SK-N-SH (cell line): ENCODE measurements around the gene GPAT3. TPM values are rescaled to one million over a fixed set of nuclear protein-coding genes. Genes with fewer than 3 reads are reported as not detected.
A peak's percentile ranks its signal among the peaks of the same experiment; 100 is the strongest.
"Not testable (repeated sequence)": the region's sequence is repeated elsewhere in the genome, so short reads cannot be mapped to it uniquely, and the experiment has no call there.

ENCODE experiments used
- CTCF ChIA-PET: fragments of 300-600, 350-600 bp; formaldehyde crosslinking; extraction: SDS; loops from one replicate; lab custom pipeline; 2021; lab: Yijun Ruan, JAX
- POLR2A ChIA-PET: fragments of 350-600 bp; sonication (Branson Sonifier 250); formaldehyde crosslinking; extraction: SDS; loops from one replicate; lab custom pipeline; 2020; ENCODE audit warnings: antibody characterized with exemption, inconsistent platforms; lab: Yijun Ruan, JAX
- DNase-seq: peaks from one replicate; pipeline ENCODE4 v3.0.0; 2012
- H2AFZ ChIP-seq: fragments of 200-600 bp; sonication (generic); 2 replicates; pipeline ENCODE4 v1.8.1; 2016; ENCODE audit warnings: antibody characterized with exemption, mild to moderate bottlenecking, low read depth
- H3F3A ChIP-seq: fragments of 200-600 bp; sonication (generic); replicated peaks from 2 replicates; pipeline ENCODE3; 2016; ENCODE audit warnings: antibody characterized with exemption, mild to moderate bottlenecking; ENCODE audit not compliant: insufficient read depth
- H3K27ac ChIP-seq, 2 experiments: fragments of 200-500 bp in 1 of 2; fragments of 200-600 bp in 1 of 2; sonication (Bioruptor generic) in 1 of 2; sonication (generic), shearing (Covaris generic) in 1 of 2; 2 replicates each; pipeline versions ENCODE4 v1.5.1 to v1.6.1; 2014 to 2016; ENCODE audit warnings: low read depth in 2 of 2, inconsistent platforms in 1 of 2, low read length in 1 of 2, mild to moderate bottlenecking in 1 of 2, mixed read lengths in 1 of 2
- H3K27me3 ChIP-seq: fragments of 200-600 bp; sonication (generic), shearing (Covaris generic); 2 replicates; pipeline ENCODE4 v1.6.1; 2016; ENCODE audit warnings: mixed run types; ENCODE audit not compliant: insufficient read depth
- H3K36me3 ChIP-seq, 2 experiments: fragments of 200-500 bp in 1 of 2; fragments of 200-600 bp in 1 of 2; sonication (Bioruptor generic) in 1 of 2; sonication (generic) in 1 of 2; replicated peaks in 1 of 2; 2 replicates each; pipeline versions ENCODE3 to v1.5.1; 2014 to 2016; ENCODE audit warnings: low read length in 1 of 2, mild to moderate bottlenecking in 1 of 2; ENCODE audit not compliant: insufficient read depth in 2 of 2, control insufficient read depth in 1 of 2
- H3K4me1 ChIP-seq, 2 experiments: fragments of 200-500 bp in 1 of 2; fragments of 200-600 bp in 1 of 2; sonication (Bioruptor generic) in 1 of 2; sonication (generic), shearing (Covaris generic) in 1 of 2; 2 replicates each; pipeline versions ENCODE4 v1.5.1 to v1.6.1; 2014 to 2016; ENCODE audit warnings: low read depth in 1 of 2, low read length in 1 of 2, mixed run types in 1 of 2; ENCODE audit not compliant: insufficient read depth in 2 of 2, control insufficient read depth in 1 of 2
- H3K4me2 ChIP-seq: fragments of 200-600 bp; sonication (generic), shearing (Covaris generic); 2 replicates; pipeline ENCODE4 v1.6.1; 2017; ENCODE audit warnings: mixed run types
- H3K4me3 ChIP-seq, 2 experiments: fragments of 200-500 bp in 1 of 2; fragments of 200-600 bp in 1 of 2; sonication (Bioruptor generic) in 1 of 2; sonication (generic), shearing (Covaris generic) in 1 of 2; 2 replicates each; pipeline versions ENCODE4 v1.5.1 to v1.8.1; 2014 to 2016; ENCODE audit warnings: low read depth in 2 of 2, inconsistent platforms in 1 of 2, low read length in 1 of 2, mild to moderate bottlenecking in 1 of 2, mixed read lengths in 1 of 2, moderate library complexity in 1 of 2
- H3K79me2 ChIP-seq: fragments of 200-600 bp; sonication (generic); 2 replicates; pipeline ENCODE4 v1.8.1; 2017; ENCODE audit warnings: mild to moderate bottlenecking; ENCODE audit not compliant: insufficient read depth
- H3K9ac ChIP-seq: fragments of 200-600 bp; sonication (generic); 2 replicates; pipeline ENCODE4 v1.6.1; 2017; ENCODE audit warnings: mixed run types
- H3K9me2 ChIP-seq: fragments of 200-600 bp; sonication (generic); 2 replicates; pipeline ENCODE4 v1.6.1; 2017; ENCODE audit warnings: mixed run types
- H3K9me3 ChIP-seq: fragments of 200-600 bp; sonication (generic); 2 replicates; pipeline ENCODE4 v1.6.1; 2017; ENCODE audit warnings: mixed run types, mild to moderate bottlenecking, moderate library complexity
- H4K20me1 ChIP-seq: fragments of 200-600 bp; sonication (generic); 2 replicates; pipeline ENCODE4 v1.6.1; 2017; ENCODE audit warnings: mild to moderate bottlenecking, mixed run types; ENCODE audit not compliant: insufficient read depth
- CHD2 ChIP-seq: fragments of 150-350 bp; IDR thresholded peaks from 2 replicates; pipeline ENCODE4 v1.6.1; 2018; ENCODE audit warnings: low read length; ENCODE audit not compliant: partially characterized antibody
- CTCF ChIP-seq: fragments of 200-600 bp; sonication (generic); IDR thresholded peaks from 2 replicates; pipeline ENCODE4 v1.6.1; 2017; ENCODE audit warnings: antibody characterized with exemption, mild to moderate bottlenecking, moderate library complexity
- EP300 ChIP-seq, 2 experiments: IDR thresholded peaks; 2 replicates each; pipeline versions ENCODE4 v1.4.0 to v1.6.1; 2012; ENCODE audit warnings: borderline replicate concordance in 1 of 2, low read depth in 1 of 2, low read length in 1 of 2
- FOSL2 ChIP-seq: IDR thresholded peaks from 2 replicates; pipeline ENCODE4 v1.4.0; 2012; ENCODE audit warnings: low read depth, mild to moderate bottlenecking, moderate library complexity, borderline replicate concordance
- FOXJ3 ChIP-seq: sonication (generic); formaldehyde crosslinking; IDR thresholded peaks from 2 replicates; pipeline ENCODE4 v1.5.1; 2020; ENCODE audit warnings: mild to moderate bottlenecking, missing genetic modification reagents
- FOXM1 ChIP-seq: IDR thresholded peaks from 2 replicates; pipeline ENCODE4 v1.4.0; 2012; ENCODE audit warnings: low read depth, mild to moderate bottlenecking
- GABPA ChIP-seq: IDR thresholded peaks from 2 replicates; pipeline ENCODE4 v1.4.0; 2012; ENCODE audit warnings: low read depth, mild to moderate bottlenecking
- GATA2 ChIP-seq: sonication (generic); formaldehyde crosslinking; IDR thresholded peaks from 2 replicates; pipeline ENCODE4 v1.5.0; 2020; ENCODE audit warnings: mild to moderate bottlenecking, missing genetic modification reagents
- JUND ChIP-seq: IDR thresholded peaks from 2 replicates; pipeline ENCODE4 v1.4.0; 2012
- MAX ChIP-seq: IDR thresholded peaks from 2 replicates; pipeline ENCODE4 v1.4.0; 2012; ENCODE audit warnings: low read depth
- MEF2A ChIP-seq: IDR thresholded peaks from 2 replicates; pipeline ENCODE4 v1.4.0; 2012; ENCODE audit warnings: low read depth, borderline replicate concordance
- NFIC ChIP-seq: IDR thresholded peaks from 2 replicates; pipeline ENCODE4 v1.4.0; 2012; ENCODE audit warnings: borderline replicate concordance
- PBX3 ChIP-seq: IDR thresholded peaks from 2 replicates; pipeline ENCODE4; 2012
- RAD21 ChIP-seq: IDR thresholded peaks from 2 replicates; pipeline ENCODE4 v1.6.1; 2012; ENCODE audit warnings: mild to moderate bottlenecking, low read length
- RCOR1 ChIP-seq: fragments of 150-350 bp; IDR thresholded peaks from 2 replicates; pipeline ENCODE4 v1.6.1; 2017; ENCODE audit warnings: antibody characterized with exemption, low read length
- RFX5 ChIP-seq: IDR thresholded peaks from 2 replicates; pipeline ENCODE4 v1.6.1; 2012; ENCODE audit warnings: mild to moderate bottlenecking, improper control_type of control experiment, low read length
- RXRA ChIP-seq: IDR thresholded peaks from 2 replicates; pipeline ENCODE4 v1.4.0; 2012; ENCODE audit warnings: low read depth, mild to moderate bottlenecking, borderline replicate concordance
- SIN3A ChIP-seq: IDR thresholded peaks from 2 replicates; pipeline ENCODE4 v1.6.1; 2012; ENCODE audit warnings: low read depth, mild to moderate bottlenecking, low read length, moderate library complexity, borderline replicate concordance
- SMC3 ChIP-seq: IDR thresholded peaks from 2 replicates; pipeline ENCODE4 v1.6.1; 2012; ENCODE audit warnings: low read depth, low read length, improper control_type of control experiment
- WGBS: methylation state at CpG from one replicate; pipeline ENCODE4 v1.1.6; 2017; ENCODE audit warnings: low lambda C conversion rate; 5-methylcytosine and 5-hydroxymethylcytosine counted together
- polyA plus RNA-seq, 3 experiments: library from polyadenylated mRNA; depleted of rRNA; stranded (reverse); fragments of >200 nt; gene quantifications; 2 replicates each; pipeline ENCODE4 v1.2.3, GENCODE V29; 2012

GPAT3 gene
- polyA plus RNA-seq, 1 of the 3 experiments (the other 2 are of a cell fraction): 0.02 TPM

GRCh38 chr4:83618991-83619645 is 83.2 kb downstream of the GPAT3 start:
- no peak overlapping the region; the same call in 1 of the 2 replicates for H2AFZ ChIP-seq
- CTCF ChIA-PET: interaction anchor here (1.4 kb wide), 1 partner anchor 26 kb away, joined by 3 read pairs; no protein-coding TSS in a partner anchor
- no peaks in the 10 kb centered on the region for H3F3A ChIP-seq
- peaks cover 5% of the 10 kb centered on the region; the same call in 1 of the 2 replicates for H3K9me3 ChIP-seq
- H3K9me2 ChIP-seq: no peaks in the 10 kb centered on the region
- H3K4me1 ChIP-seq: no peaks in the 10 kb centered on the region
- no peaks in the 10 kb centered on the region for H3K27me3 ChIP-seq
- H3K9ac ChIP-seq: no peak overlapping the region
- H3K36me3 ChIP-seq: no peaks in the 10 kb centered on the region
- POLR2A ChIA-PET: no interaction called here
- DNase-seq: no peak
- WGBS: 27% methylated on average over 4 of the region's 4 CpGs
- H3K4me2 ChIP-seq: 0 out of 2 replicates have a peak overlapping the region, but pooled peaks have one; percentile 18
- TF ChIP-seq EP300 (IDR thresholded peaks at IDR 0.05; ENCODE audit: borderline replicate concordance in 1 of 2, low read depth in 1 of 2, low read length in 1 of 2): no peak
- TF ChIP-seq CHD2: no peak
- no peak for TF ChIP-seq GATA2 (CRISPR knock-in tag)
- no peak for TF ChIP-seq FOSL2
- no peak for TF ChIP-seq JUND
- TF ChIP-seq NFIC: no peak
- no peak for TF ChIP-seq SMC3
- TF ChIP-seq RCOR1: no peak
- TF ChIP-seq GABPA: no peak
- TF ChIP-seq FOXM1: no peak
- no peak for TF ChIP-seq PBX3
- TF ChIP-seq RXRA: no peak
- no peak for TF ChIP-seq MAX
- no peak for TF ChIP-seq CTCF
- no peak for TF ChIP-seq RAD21
- TF ChIP-seq FOXJ3 (CRISPR knock-in tag): no peak
- TF ChIP-seq RFX5: no peak
- no peak for TF ChIP-seq MEF2A
- TF ChIP-seq SIN3A: no peak
- no peak overlapping the region for H3K4me3 ChIP-seq
- no peaks in the 10 kb centered on the region for H3K79me2 ChIP-seq
- H4K20me1 ChIP-seq: no peaks in the 10 kb centered on the region
- no peak overlapping the region for H3K27ac ChIP-seq

- H3K36me3 ChIP-seq, CTCF ChIA-PET, H3K9me3 ChIP-seq, DNase-seq, H3K9ac ChIP-seq, H3K27me3 ChIP-seq, H3K79me2 ChIP-seq, H3K4me3 ChIP-seq, H3K4me2 ChIP-seq, H2AFZ ChIP-seq, H3K9me2 ChIP-seq, H3F3A ChIP-seq, H3K27ac ChIP-seq, H4K20me1 ChIP-seq, POLR2A ChIA-PET, H3K4me1 ChIP-seq: not testable (repeated sequence)
- 0% methylated on average over 1 of the region's 1 CpG for WGBS
Measured at GRCh38 chr4:83622127-83622526, 86.2 kb downstream of the GPAT3 start.
